Measurements from ENCODE around the gene MED28.

DNA sequence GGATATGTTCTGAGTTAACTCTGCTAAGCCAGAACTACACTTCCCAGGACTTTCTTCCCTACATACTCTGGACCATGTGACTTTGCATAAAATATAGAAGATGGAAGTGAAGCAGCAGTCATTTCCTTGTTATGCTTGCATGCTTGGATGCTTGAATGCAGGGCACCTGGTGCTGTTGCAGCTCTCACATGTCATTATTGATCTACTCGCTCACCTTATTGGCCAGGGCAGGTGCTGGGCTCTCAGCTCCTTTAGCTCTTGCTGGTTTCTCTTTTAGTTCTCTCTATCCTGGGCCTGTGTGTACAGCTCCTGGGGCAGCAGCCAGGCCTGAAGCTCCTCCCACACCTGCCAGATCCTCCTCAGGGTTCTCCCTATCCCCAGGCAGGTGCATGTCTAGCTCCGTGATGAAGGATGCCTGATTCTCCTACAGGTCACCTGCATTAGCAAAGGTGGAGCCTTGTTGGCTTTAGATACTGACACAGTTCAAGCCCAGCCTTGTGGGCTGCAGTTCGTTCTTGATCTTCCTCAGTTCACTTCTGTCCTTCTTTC is 53.3 kb downstream of the MED28 start:
- TF ChIP-seq, protein P1, sequence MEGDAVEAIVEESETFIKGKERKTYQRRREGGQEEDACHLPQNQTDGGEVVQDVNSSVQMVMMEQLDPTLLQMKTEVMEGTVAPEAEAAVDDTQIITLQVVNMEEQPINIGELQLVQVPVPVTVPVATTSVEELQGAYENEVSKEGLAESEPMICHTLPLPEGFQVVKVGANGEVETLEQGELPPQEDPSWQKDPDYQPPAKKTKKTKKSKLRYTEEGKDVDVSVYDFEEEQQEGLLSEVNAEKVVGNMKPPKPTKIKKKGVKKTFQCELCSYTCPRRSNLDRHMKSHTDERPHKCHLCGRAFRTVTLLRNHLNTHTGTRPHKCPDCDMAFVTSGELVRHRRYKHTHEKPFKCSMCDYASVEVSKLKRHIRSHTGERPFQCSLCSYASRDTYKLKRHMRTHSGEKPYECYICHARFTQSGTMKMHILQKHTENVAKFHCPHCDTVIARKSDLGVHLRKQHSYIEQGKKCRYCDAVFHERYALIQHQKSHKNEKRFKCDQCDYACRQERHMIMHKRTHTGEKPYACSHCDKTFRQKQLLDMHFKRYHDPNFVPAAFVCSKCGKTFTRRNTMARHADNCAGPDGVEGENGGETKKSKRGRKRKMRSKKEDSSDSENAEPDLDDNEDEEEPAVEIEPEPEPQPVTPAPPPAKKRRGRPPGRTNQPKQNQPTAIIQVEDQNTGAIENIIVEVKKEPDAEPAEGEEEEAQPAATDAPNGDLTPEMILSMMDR (IDR thresholded peaks at IDR 0.05; ENCODE audit: low read length), result no peak
- TF ChIP-seq EZH2 (optimal IDR thresholded peaks at IDR 0.05; ENCODE audit: low read depth, low read length), result no peak
- TF ChIP-seq EZH2phosphoT487 (IDR thresholded peaks at IDR 0.05; ENCODE audit: low read length), result no peak

All from MM.1S (cell line).